Smooth muscle cell (in vitro differentiated cells): ENCODE results near the gene H2AZ2. TPM values are rescaled to one million over a fixed set of nuclear protein-coding genes. Genes with fewer than 3 reads are reported as not detected.
"Not testable (repeated sequence)": the region's sequence is repeated elsewhere in the genome, so short reads cannot be mapped to it uniquely, and the experiment has no call there.

ENCODE experiments used
- DNase-seq: peaks from one replicate; lab custom pipeline; 2025; ENCODE audit not compliant: unreplicated experiment; lab: John Stamatoyannopoulos, UW
- H2AFZ ChIP-seq: fragments of 200-600 bp; sonication (generic); 2 replicates; pipeline ENCODE4 v1.6.0; 2016; ENCODE audit warnings: antibody characterized with exemption, low read depth, mild to moderate bottlenecking
- H3F3A ChIP-seq: fragments of 200-600 bp; sonication (generic); 2 replicates; pipeline ENCODE4 v1.6.0; 2017; ENCODE audit warnings: antibody characterized with exemption, low read depth
- H3K27ac ChIP-seq: fragments of 200-600 bp; sonication (generic); 2 replicates; pipeline ENCODE4 v1.5.1; 2016; ENCODE audit warnings: low read depth, mild to moderate bottlenecking
- H3K27me3 ChIP-seq: fragments of 200-600 bp; sonication (generic); 2 replicates; pipeline ENCODE4 v1.6.1; 2016; ENCODE audit warnings: low read depth, mild to moderate bottlenecking
- H3K36me3 ChIP-seq: fragments of 200-600 bp; sonication (generic); 2 replicates; pipeline ENCODE4 v1.5.1; 2016; ENCODE audit warnings: low read depth
- H3K4me1 ChIP-seq: fragments of 200-600 bp; sonication (generic); 2 replicates; pipeline ENCODE4 v1.5.1; 2016; ENCODE audit warnings: low read depth
- H3K4me2 ChIP-seq: fragments of 200-600 bp; sonication (generic); 2 replicates; pipeline ENCODE4 v1.6.0; 2016; ENCODE audit warnings: mild to moderate bottlenecking
- H3K4me3 ChIP-seq: fragments of 200-600 bp; sonication (generic); 2 replicates; pipeline ENCODE4 v1.5.1; 2016; ENCODE audit warnings: mild to moderate bottlenecking
- H3K79me2 ChIP-seq: fragments of 200-600 bp; sonication (generic); 2 replicates; pipeline ENCODE4 v1.6.0; 2016; ENCODE audit warnings: low read depth, mild to moderate bottlenecking
- H3K9ac ChIP-seq: fragments of 200-600 bp; sonication (generic); 2 replicates; pipeline ENCODE4 v1.6.0; 2016; ENCODE audit warnings: low read depth
- H3K9me3 ChIP-seq: fragments of 200-600 bp; sonication (generic); replicated peaks from 2 replicates; pipeline ENCODE4 v1.5.1; 2016; ENCODE audit warnings: low read depth
- H4K20me1 ChIP-seq: fragments of 200-600 bp; sonication (generic); 2 replicates; pipeline ENCODE4 v1.6.0; 2016; ENCODE audit warnings: low read depth
- WGBS: methylation state at CpG from one replicate; pipeline ENCODE4 v1.1.7; 2016; ENCODE audit warnings: low lambda C conversion rate; 5-methylcytosine and 5-hydroxymethylcytosine counted together
- polyA plus RNA-seq: library from polyadenylated mRNA; unstranded; fragments of >200 nt; fragmentation: Nextera tagmentation; extraction: Ambion mirVana; gene quantifications from 2 replicates; pipeline ENCODE4 v1.2.1, GENCODE V29; 2016
- total RNA-seq: library from RNA; depleted of rRNA; stranded (reverse); fragments of >200 nt; gene quantifications from 2 replicates; pipeline ENCODE4 v1.2.3, GENCODE V29; 2014
- TF ChIP-seq, protein P1 (sequence below): fragments of 200-600 bp; sonication (generic); IDR thresholded peaks from 2 replicates; pipeline ENCODE4 v1.5.1; 2017; ENCODE audit warnings: borderline replicate concordance, mild to moderate bottlenecking, antibody characterized with exemption; ENCODE audit not compliant: insufficient read depth, poor library complexity, severe bottlenecking

The H2AZ2 gene
- total and polyA plus RNA-seq, 2 experiments from 2014 or later = 122 to 135 TPM

GRCh38 chr7:44867073-44867995 is 19.4 kb upstream of the H2AZ2 start:
- no peak overlapping the region for H3K9ac ChIP-seq
- no peak overlapping the region for H2AFZ ChIP-seq
- H3K9me3 ChIP-seq = no peaks in the 10 kb centered on the region
- H3K27me3 ChIP-seq = no peaks in the 10 kb centered on the region
- H3K4me2 ChIP-seq = no peak overlapping the region
- no peak overlapping the region for H3K4me3 ChIP-seq
- 63% methylated on average over 4 of the region's 4 CpGs for WGBS
- peaks cover 12% of the 10 kb centered on the region for H3F3A ChIP-seq
- TF ChIP-seq, protein P1, sequence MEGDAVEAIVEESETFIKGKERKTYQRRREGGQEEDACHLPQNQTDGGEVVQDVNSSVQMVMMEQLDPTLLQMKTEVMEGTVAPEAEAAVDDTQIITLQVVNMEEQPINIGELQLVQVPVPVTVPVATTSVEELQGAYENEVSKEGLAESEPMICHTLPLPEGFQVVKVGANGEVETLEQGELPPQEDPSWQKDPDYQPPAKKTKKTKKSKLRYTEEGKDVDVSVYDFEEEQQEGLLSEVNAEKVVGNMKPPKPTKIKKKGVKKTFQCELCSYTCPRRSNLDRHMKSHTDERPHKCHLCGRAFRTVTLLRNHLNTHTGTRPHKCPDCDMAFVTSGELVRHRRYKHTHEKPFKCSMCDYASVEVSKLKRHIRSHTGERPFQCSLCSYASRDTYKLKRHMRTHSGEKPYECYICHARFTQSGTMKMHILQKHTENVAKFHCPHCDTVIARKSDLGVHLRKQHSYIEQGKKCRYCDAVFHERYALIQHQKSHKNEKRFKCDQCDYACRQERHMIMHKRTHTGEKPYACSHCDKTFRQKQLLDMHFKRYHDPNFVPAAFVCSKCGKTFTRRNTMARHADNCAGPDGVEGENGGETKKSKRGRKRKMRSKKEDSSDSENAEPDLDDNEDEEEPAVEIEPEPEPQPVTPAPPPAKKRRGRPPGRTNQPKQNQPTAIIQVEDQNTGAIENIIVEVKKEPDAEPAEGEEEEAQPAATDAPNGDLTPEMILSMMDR = no peak
- peak overlapping the region; percentile 60 for H3K27ac ChIP-seq
- DNase-seq = no peak
- H3K4me1 ChIP-seq = no peaks in the 10 kb centered on the region
- no peaks in the 10 kb centered on the region for H3K79me2 ChIP-seq
- no peaks in the 10 kb centered on the region for H4K20me1 ChIP-seq
- no peaks in the 10 kb centered on the region for H3K36me3 ChIP-seq

GRCh38 chr7:44861949-44862348 is 14.1 kb upstream of the H2AZ2 start:
- not testable (repeated sequence) for H3K4me3 ChIP-seq, H3K27ac ChIP-seq, H3K79me2 ChIP-seq, H3K9ac ChIP-seq, H3K9me3 ChIP-seq, H3K36me3 ChIP-seq, H3K27me3 ChIP-seq, DNase-seq, H4K20me1 ChIP-seq, H3F3A ChIP-seq, H3K4me2 ChIP-seq, H3K4me1 ChIP-seq, H2AFZ ChIP-seq
- 59% methylated on average over 4 of the region's 4 CpGs for WGBS

DNA sequence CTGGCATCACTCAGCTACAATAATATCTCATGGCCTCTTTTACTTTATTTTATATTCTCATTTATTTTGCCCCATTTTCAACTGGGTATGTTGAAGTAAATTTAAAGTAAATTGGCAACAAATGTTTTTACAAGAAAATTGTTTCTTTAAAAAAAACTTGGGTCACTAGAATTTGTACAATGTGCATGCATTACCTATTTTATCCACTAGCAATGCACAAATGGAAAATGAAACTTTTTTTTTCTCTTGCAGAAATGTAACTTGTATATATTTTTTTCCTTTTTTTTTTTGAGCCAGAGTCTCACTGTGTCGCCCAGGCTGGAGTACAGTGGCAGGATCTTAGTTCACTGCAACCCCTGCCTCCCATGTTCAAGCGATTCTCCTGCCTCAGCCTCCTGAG is 10.3 kb upstream of the H2AZ2 start:
- H3K9me3 ChIP-seq = no peaks in the 10 kb centered on the region
- WGBS = 95% methylated on average over 2 of the region's 2 CpGs
- DNase-seq = no peak
- H3K27ac ChIP-seq = no peak overlapping the region
- no peaks in the 10 kb centered on the region for H3F3A ChIP-seq
- TF ChIP-seq, protein P1 = no peak
- H3K4me2 ChIP-seq = no peak overlapping the region
- H3K79me2 ChIP-seq = no peaks in the 10 kb centered on the region
- H3K4me3 ChIP-seq = no peak overlapping the region
- H3K27me3 ChIP-seq = no peaks in the 10 kb centered on the region
- no peaks in the 10 kb centered on the region for H3K36me3 ChIP-seq
- H4K20me1 ChIP-seq = no peaks in the 10 kb centered on the region
- no peak overlapping the region for H3K9ac ChIP-seq
- no peaks in the 10 kb centered on the region for H3K4me1 ChIP-seq
- no peak overlapping the region for H2AFZ ChIP-seq

DNA sequence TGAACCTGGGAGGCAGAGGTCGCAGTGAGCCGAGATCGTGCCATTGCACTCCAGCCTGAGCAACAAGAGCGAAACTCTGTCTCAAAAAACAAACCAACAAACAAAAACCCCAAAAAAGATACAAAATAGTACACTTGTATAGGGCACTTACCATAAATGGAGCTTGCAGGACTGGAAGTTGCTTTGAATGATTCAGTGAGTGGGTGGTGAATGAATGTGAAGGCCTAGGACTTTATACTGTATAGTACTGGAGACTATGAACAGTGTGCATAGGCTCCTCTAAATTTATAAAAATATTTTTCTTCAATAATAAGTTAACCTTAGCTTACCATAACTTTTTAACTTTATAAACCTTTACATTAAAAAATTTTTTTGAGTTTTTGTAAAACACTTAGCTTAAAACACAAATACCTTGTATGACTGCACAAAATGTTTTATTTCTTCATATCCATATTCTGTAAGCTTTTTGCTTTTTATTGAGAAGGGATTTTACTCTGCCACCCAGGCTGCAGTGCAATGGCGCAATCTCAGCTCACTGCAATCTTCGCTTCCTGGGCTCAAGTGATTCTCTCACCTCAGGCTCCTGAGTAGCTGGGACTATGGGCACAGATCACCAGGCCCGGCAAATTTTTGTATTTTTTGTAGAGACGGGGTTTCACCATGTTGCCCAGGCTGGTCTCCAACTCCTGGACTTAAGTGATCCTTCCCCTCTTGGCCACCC is 6.9 kb upstream of the H2AZ2 start:
- 97% methylated on average over 8 of the region's 8 CpGs for WGBS
- DNase-seq = no peak
- H3F3A ChIP-seq = no peaks in the 10 kb centered on the region
- H2AFZ ChIP-seq = no peak overlapping the region
- H3K9ac ChIP-seq = no peak overlapping the region
- H3K36me3 ChIP-seq = no peaks in the 10 kb centered on the region
- no peak overlapping the region for H3K27ac ChIP-seq
- no peak overlapping the region for H3K4me3 ChIP-seq
- H3K9me3 ChIP-seq = no peaks in the 10 kb centered on the region
- TF ChIP-seq, protein P1 = no peak
- no peaks in the 10 kb centered on the region for H3K4me1 ChIP-seq
- H3K27me3 ChIP-seq = no peaks in the 10 kb centered on the region
- H3K79me2 ChIP-seq = no peaks in the 10 kb centered on the region
- no peak overlapping the region for H3K4me2 ChIP-seq
- H4K20me1 ChIP-seq = no peaks in the 10 kb centered on the region
